Fibroblast of villous mesenchyme (primary cell): ENCODE measurements around the gene LAMTOR4. TPM values are rescaled to one million over a fixed set of nuclear protein-coding genes. Genes with fewer than 3 reads are reported as not detected.

Experiments
- DNase-seq: peaks from one replicate; pipeline ENCODE4 v3.0.0-alpha.2; 2010; ENCODE audit warnings: low read depth
- H3K4me3 ChIP-seq: 2 replicates; pipeline ENCODE4 v1.5.1; 2011; ENCODE audit warnings: low read depth, mild to moderate bottlenecking, low read length
- CTCF ChIP-seq: IDR thresholded peaks from 2 replicates; pipeline ENCODE4 v1.5.1; 2012; ENCODE audit warnings: low read depth, mild to moderate bottlenecking, low read length; ENCODE audit not compliant: insufficient read depth
- total RNA-seq: library from RNA; depleted of rRNA; stranded (reverse); fragments of >200 nt; gene quantifications from 2 replicates; pipeline ENCODE4 v1.2.3, GENCODE V29; 2012

Gene LAMTOR4
- total RNA-seq, 1 donor = 65.2 TPM

- TF ChIP-seq CTCF = no peak
- peak overlapping the region; percentile 74 for H3K4me3 ChIP-seq
- no peak for DNase-seq
Measured at GRCh38 chr7:100159099-100159623, 10.4 kb downstream of the LAMTOR4 start.

- no peak for DNase-seq
- H3K4me3 ChIP-seq = no peak overlapping the region
- no peak for TF ChIP-seq CTCF
Measured at GRCh38 chr7:100160067-100160466, 11.3 kb downstream of the LAMTOR4 start.

DNA sequence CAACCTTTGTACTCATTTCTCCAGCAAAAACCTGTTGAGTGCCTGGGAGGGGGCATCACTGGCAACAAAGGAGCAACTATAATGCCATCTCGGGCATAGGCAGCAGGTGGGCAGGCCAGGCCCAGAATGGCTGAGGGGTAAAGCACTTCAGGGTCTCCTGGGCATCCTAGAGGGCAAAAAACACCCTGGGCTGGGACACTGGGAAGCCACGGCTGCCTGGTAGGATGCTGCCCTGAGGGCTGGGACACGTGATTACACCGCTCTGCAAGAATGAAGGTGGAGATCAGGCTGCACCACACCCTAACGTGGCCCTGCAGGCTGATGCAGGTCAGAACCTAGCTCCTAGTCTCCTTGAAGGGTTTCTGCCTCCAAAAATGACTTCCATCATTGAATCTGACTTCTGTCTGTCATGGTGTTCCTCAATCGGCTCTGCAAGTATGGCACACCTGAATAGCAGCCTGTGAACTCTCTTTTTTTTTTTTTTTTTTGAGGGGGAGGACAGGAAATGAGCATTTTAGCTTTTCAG lies 14.4 kb downstream of the LAMTOR4 start:
- no peak for TF ChIP-seq CTCF
- no peak for DNase-seq

GRCh38 chr7:100163871-100164270 lies 15.2 kb downstream of the LAMTOR4 start:
- H3K4me3 ChIP-seq = no peak overlapping the region
- no peak for TF ChIP-seq CTCF
- DNase-seq = no peak

More for the DNA sequence above, 14.4 kb downstream of the LAMTOR4 start:
- H3K4me3 ChIP-seq = no peak overlapping the region

GRCh38 chr7:100166317-100166940 lies 17.7 kb downstream of the LAMTOR4 start:
- no peak overlapping the region for H3K4me3 ChIP-seq
- no peak for DNase-seq
- TF ChIP-seq CTCF = no peak

GRCh38 chr7:100166970-100167911 lies 18.5 kb downstream of the LAMTOR4 start:
- no peak overlapping the region for H3K4me3 ChIP-seq
- DNase-seq = no peak
- TF ChIP-seq CTCF = no peak
